Karpas-422 (cell line): ENCODE measurements around the gene NPFFR1. TPM values are rescaled to one million over a fixed set of nuclear protein-coding genes. Genes with fewer than 3 reads are reported as not detected.
A peak's percentile ranks its signal among the peaks of the same experiment; 100 is the strongest.
"Not testable (repeated sequence)": the region's sequence is repeated elsewhere in the genome, so short reads cannot be mapped to it uniquely, and the experiment has no call there.

Experiments
- DNase-seq: peaks from one replicate; pipeline ENCODE4 v3.0.0-alpha.2; 2015
- H2AFZ ChIP-seq: fragments of 200-600 bp; sonication (generic); 2 replicates; pipeline ENCODE4 v1.6.1; 2014; ENCODE audit warnings: antibody characterized with exemption, low read length, mixed read lengths
- H3K27ac ChIP-seq: fragments of 200-600 bp; sonication (generic); 2 replicates; pipeline ENCODE4 v1.5.1; 2014; ENCODE audit warnings: mild to moderate bottlenecking, low read length, moderate library complexity
- H3K27me3 ChIP-seq: fragments of 200-600 bp; sonication (generic); 2 replicates; pipeline ENCODE4 v1.6.1; 2014; ENCODE audit warnings: low read length, mixed read lengths
- H3K36me3 ChIP-seq: fragments of 200-600 bp; sonication (generic); 2 replicates; pipeline ENCODE4 v1.6.1; 2014; ENCODE audit warnings: low read length, mixed read lengths; ENCODE audit not compliant: insufficient read depth
- H3K4me1 ChIP-seq: fragments of 200-600 bp; sonication (generic); 2 replicates; pipeline ENCODE4 v1.6.1; 2014; ENCODE audit warnings: mild to moderate bottlenecking, low read length, mixed read lengths
- H3K4me2 ChIP-seq: fragments of 200-600 bp; sonication (generic); 2 replicates; pipeline ENCODE4 v1.6.1; 2014; ENCODE audit warnings: low read length, low read depth, mild to moderate bottlenecking; ENCODE audit not compliant: poor library complexity, severe bottlenecking
- H3K4me3 ChIP-seq: fragments of 200-600 bp; sonication (generic); 2 replicates; pipeline ENCODE4 v1.5.1; 2014; ENCODE audit warnings: mild to moderate bottlenecking, antibody characterized with exemption, low read length, mixed read lengths
- H3K79me2 ChIP-seq: fragments of 200-600 bp; sonication (generic); 2 replicates; pipeline ENCODE4 v1.6.1; 2014; ENCODE audit warnings: mild to moderate bottlenecking, low read length, mixed read lengths
- H3K9ac ChIP-seq: fragments of 200-600 bp; sonication (generic); 2 replicates; pipeline ENCODE4 v1.6.0; 2014; ENCODE audit warnings: low read length
- H3K9me2 ChIP-seq: fragments of 200-600 bp; sonication (generic), shearing (Covaris generic); replicated peaks from 2 replicates; pipeline ENCODE4 v1.6.0; 2014; ENCODE audit warnings: mild to moderate bottlenecking, low read length, moderate library complexity; ENCODE audit not compliant: insufficient read depth
- H3K9me3 ChIP-seq: fragments of 300-700, 200-600 bp; sonication (generic); 2 replicates; pipeline ENCODE4 v1.6.1; 2014; ENCODE audit warnings: low read length, mixed read lengths
- H4K20me1 ChIP-seq: fragments of 200-600 bp; sonication (generic); 2 replicates; pipeline ENCODE4 v1.6.1; 2014; ENCODE audit warnings: mild to moderate bottlenecking, antibody characterized with exemption, low read length, low read depth; ENCODE audit not compliant: insufficient read depth
- total RNA-seq: library from RNA; depleted of rRNA; stranded (reverse); fragments of >200 nt; shearing (Covaris generic); gene quantifications from 2 replicates; pipeline ENCODE4 v1.2.3, GENCODE V29; 2014; ENCODE audit warnings: low replicate concordance

Gene NPFFR1
- total RNA-seq, 1 experiment from 2014 or later, result not detected

- Histone ChIP-seq H3K9ac (no peak overlapping the region), H3K9me3 (no peaks in the 10 kb centered on the region), H3K9me2 (no peaks in the 10 kb centered on the region), H3K27me3 (no peaks in the 10 kb centered on the region), H3K27ac (peak overlapping the region; percentile 14; the same call in 1 of the 2 replicates), H3K36me3 (no peaks in the 10 kb centered on the region), H3K4me2 (no peak overlapping the region), H3K4me3 (no peak overlapping the region), H2AFZ (peak overlapping the region; percentile 35; the same call in 1 of the 2 replicates), H3K79me2 (no peaks in the 10 kb centered on the region), H4K20me1 (no peaks in the 10 kb centered on the region), H3K4me1 (peaks cover 60% of the 10 kb centered on the region)
- DNase-seq, result peak; percentile 64
Observed at GRCh38 chr10:70267161-70267933, 16.5 kb downstream of the NPFFR1 start.

DNA sequence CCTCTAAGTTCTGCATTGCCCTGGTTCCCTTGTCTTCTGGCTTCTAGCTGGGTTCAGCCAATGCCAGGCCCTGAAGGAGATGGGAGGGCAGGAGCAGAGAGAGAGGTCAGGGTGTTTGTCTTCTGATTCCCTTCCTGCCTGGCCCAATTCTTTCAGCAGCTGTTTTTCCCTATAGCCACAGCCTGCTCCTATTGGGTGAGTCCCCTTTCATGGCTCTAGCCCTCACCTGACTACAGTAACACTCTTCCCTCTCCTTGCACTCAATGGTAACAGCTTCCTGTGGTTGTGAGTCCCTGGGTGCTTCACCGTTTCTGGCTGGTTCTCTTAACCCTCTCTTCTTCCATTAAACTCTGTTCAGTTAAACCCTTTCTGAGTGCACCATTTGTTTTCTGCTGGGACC lies 17.1 kb downstream of the NPFFR1 start:
- no peak overlapping the region for H3K4me3 ChIP-seq
- peaks cover 57% of the 10 kb centered on the region for H3K4me1 ChIP-seq
- H3K27ac ChIP-seq, result peak overlapping the region; percentile 14; the same call in 1 of the 2 replicates
- H3K9me2 ChIP-seq, result no peaks in the 10 kb centered on the region
- no peaks in the 10 kb centered on the region for H3K27me3 ChIP-seq
- DNase-seq, result no peak
- H4K20me1 ChIP-seq, result no peaks in the 10 kb centered on the region
- no peaks in the 10 kb centered on the region for H3K36me3 ChIP-seq
- H2AFZ ChIP-seq, result peak overlapping the region; percentile 35; the same call in 1 of the 2 replicates
- H3K9ac ChIP-seq, result no peak overlapping the region
- H3K79me2 ChIP-seq, result no peaks in the 10 kb centered on the region
- no peaks in the 10 kb centered on the region; the same call in 1 of the 2 replicates for H3K9me3 ChIP-seq
- H3K4me2 ChIP-seq, result no peak overlapping the region

DNA sequence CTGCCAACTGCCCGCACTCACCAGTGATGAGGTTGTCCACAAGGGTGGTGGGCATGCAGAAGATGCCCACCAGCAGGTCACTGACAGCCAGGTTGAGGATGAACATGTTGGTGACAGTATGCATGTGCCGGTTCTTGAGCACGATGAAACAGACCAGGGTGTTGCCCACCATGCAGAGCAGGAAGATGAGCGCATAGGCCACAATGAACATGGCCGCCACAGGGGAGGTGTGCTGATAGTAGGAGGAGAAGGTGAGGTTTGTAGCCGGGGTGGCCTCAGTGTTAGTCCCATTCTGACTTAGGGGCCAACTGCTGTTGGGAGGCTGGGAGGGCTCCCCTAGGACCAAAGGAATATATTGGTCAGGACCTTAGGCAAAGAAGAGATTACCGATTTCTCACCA lies 17.7 kb downstream of the NPFFR1 start:
- H2AFZ ChIP-seq, result no peak overlapping the region
- H3K9me2 ChIP-seq, result no peaks in the 10 kb centered on the region
- H3K9ac ChIP-seq, result no peak overlapping the region
- no peak overlapping the region for H3K4me2 ChIP-seq
- peaks cover 4% of the 10 kb centered on the region for H3K9me3 ChIP-seq
- 0 out of 2 replicates have a peak, but pooled peaks cover 1% of the 10 kb centered on the region for H3K36me3 ChIP-seq
- H3K4me1 ChIP-seq, result peaks cover 56% of the 10 kb centered on the region
- no peaks in the 10 kb centered on the region for H3K27me3 ChIP-seq
- no peaks in the 10 kb centered on the region for H3K79me2 ChIP-seq
- no peaks in the 10 kb centered on the region for H4K20me1 ChIP-seq
- DNase-seq, result no peak
- no peak overlapping the region for H3K27ac ChIP-seq
- H3K4me3 ChIP-seq, result no peak overlapping the region

- Histone ChIP-seq H3K27me3 (no peaks in the 10 kb centered on the region), H3K9me2 (no peaks in the 10 kb centered on the region), H3K4me3 (no peak overlapping the region), H3K27ac (no peak overlapping the region), H3K4me2 (peak overlapping the region; percentile 28), H3K36me3 (0 out of 2 replicates have a peak, but pooled peaks cover 3% of the 10 kb centered on the region), H3K9ac (peak overlapping the region; percentile 35; the same call in 1 of the 2 replicates), H3K9me3 (peaks cover 11% of the 10 kb centered on the region), H4K20me1 (no peaks in the 10 kb centered on the region), H3K79me2 (no peaks in the 10 kb centered on the region), H3K4me1 (peaks cover 47% of the 10 kb centered on the region), H2AFZ (peak overlapping the region; percentile 69)
- peak; percentile 87 for DNase-seq
Observed at GRCh38 chr10:70265032-70265689, 18.6 kb downstream of the NPFFR1 start.

GRCh38 chr10:70260734-70261133 lies 23.1 kb downstream of the NPFFR1 start:
- no peaks in the 10 kb centered on the region for H4K20me1 ChIP-seq
- no peak overlapping the region for H3K9ac ChIP-seq
- H3K4me2 ChIP-seq, result no peak overlapping the region
- no peak overlapping the region for H2AFZ ChIP-seq
- H3K4me3 ChIP-seq, result no peak overlapping the region
- no peaks in the 10 kb centered on the region for H3K79me2 ChIP-seq
- H3K27ac ChIP-seq, result no peak overlapping the region
- 0 out of 2 replicates have a peak, but pooled peaks cover 3% of the 10 kb centered on the region for H3K36me3 ChIP-seq
- no peaks in the 10 kb centered on the region for H3K27me3 ChIP-seq
- DNase-seq, result no peak
- H3K9me2 ChIP-seq, result no peaks in the 10 kb centered on the region
- H3K9me3 ChIP-seq, result peaks cover 11% of the 10 kb centered on the region
- peaks cover 19% of the 10 kb centered on the region for H3K4me1 ChIP-seq

- no peak overlapping the region for H2AFZ ChIP-seq
- no peak overlapping the region for H3K27ac ChIP-seq
- H3K4me2 ChIP-seq, result no peak overlapping the region
- no peaks in the 10 kb centered on the region for H3K9me2 ChIP-seq
- no peaks in the 10 kb centered on the region for H3K27me3 ChIP-seq
- no peaks in the 10 kb centered on the region for H4K20me1 ChIP-seq
- H3K36me3 ChIP-seq, result 0 out of 2 replicates have a peak, but pooled peaks cover 3% of the 10 kb centered on the region
- H3K9me3 ChIP-seq, result peaks cover 11% of the 10 kb centered on the region
- no peak overlapping the region for H3K9ac ChIP-seq
- H3K4me1 ChIP-seq, result peaks cover 15% of the 10 kb centered on the region
- H3K79me2 ChIP-seq, result no peaks in the 10 kb centered on the region
- H3K4me3 ChIP-seq, result no peak overlapping the region
- DNase-seq, result no peak
Observed at GRCh38 chr10:70260259-70260658, 23.5 kb downstream of the NPFFR1 start.

GRCh38 chr10:70258216-70258615 lies 25.6 kb downstream of the NPFFR1 start:
- no peaks in the 10 kb centered on the region for H3K9me2 ChIP-seq
- DNase-seq, result no peak
- H3K4me2 ChIP-seq, result no peak overlapping the region
- H3K27me3 ChIP-seq, result no peaks in the 10 kb centered on the region
- no peaks in the 10 kb centered on the region for H4K20me1 ChIP-seq
- H3K36me3 ChIP-seq, result 0 out of 2 replicates have a peak, but pooled peaks cover 3% of the 10 kb centered on the region
- H3K9me3 ChIP-seq, result peaks cover 11% of the 10 kb centered on the region
- no peak overlapping the region for H3K4me3 ChIP-seq
- H2AFZ ChIP-seq, result no peak overlapping the region
- no peak overlapping the region for H3K27ac ChIP-seq
- no peaks in the 10 kb centered on the region for H3K79me2 ChIP-seq
- no peak overlapping the region for H3K9ac ChIP-seq
- H3K4me1 ChIP-seq, result peaks cover 6% of the 10 kb centered on the region

DNA sequence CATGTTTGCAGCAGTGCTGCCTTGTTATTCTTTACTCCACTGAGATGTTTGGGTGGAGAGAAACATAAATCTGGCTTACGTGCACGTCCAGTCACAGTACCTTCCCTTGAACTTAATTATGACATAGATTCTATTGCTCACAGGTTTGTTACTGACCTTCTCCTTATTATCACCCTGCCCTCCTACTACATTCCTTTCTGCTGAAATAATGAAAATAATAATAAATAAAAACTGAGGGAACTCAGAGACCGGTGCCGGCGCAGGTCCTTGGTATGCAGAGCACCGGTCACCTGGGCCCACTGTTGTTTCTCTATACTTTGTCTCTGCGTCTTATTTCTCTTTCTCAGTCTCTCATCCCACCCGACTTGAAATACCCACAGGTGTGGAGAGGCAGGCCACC lies 26.0 kb downstream of the NPFFR1 start:
- not testable (repeated sequence) for H3K4me3 ChIP-seq, H3K4me1 ChIP-seq, H3K27me3 ChIP-seq, H3K36me3 ChIP-seq, DNase-seq, H3K4me2 ChIP-seq, H3K9me2 ChIP-seq, H4K20me1 ChIP-seq, H3K9ac ChIP-seq, H2AFZ ChIP-seq, H3K27ac ChIP-seq, H3K79me2 ChIP-seq
- H3K9me3 ChIP-seq, result peaks cover 11% of the 10 kb centered on the region
